GM19397 (cell line): ENCODE results near the gene UST.
"Not testable (repeated sequence)": the region's sequence is repeated elsewhere in the genome, so short reads cannot be mapped to it uniquely, and the experiment has no call there.

Source experiments
- ATAC-seq: cut with Tn5 transposase; IDR thresholded peaks from one replicate; pipeline ENCODE4 v1.9.1; 2021; ENCODE audit warnings: mild to moderate bottlenecking, moderate library complexity; ENCODE audit not compliant: unreplicated experiment

The UST gene

DNA sequence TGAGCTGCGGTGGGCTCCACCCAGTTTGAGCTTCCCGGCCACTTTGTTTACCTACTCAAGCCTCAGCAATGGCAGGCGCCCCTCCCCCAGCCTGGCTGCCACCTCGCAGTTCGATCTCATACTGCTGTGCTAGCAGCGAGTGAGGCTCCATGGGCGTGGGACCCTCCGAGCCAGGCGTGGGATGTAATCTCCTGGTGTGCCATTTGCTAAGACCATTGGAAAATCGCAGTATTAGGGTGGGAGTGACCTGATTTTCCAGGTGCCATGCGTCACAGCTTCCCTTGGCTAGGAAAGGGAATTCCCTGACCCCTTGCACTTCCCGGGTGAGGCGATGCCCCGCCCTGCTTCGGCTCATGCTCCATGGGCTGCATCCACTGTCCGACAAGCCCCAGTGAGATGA, 117.3 kb downstream of the UST start:
- ATAC-seq: not testable (repeated sequence)

DNA sequence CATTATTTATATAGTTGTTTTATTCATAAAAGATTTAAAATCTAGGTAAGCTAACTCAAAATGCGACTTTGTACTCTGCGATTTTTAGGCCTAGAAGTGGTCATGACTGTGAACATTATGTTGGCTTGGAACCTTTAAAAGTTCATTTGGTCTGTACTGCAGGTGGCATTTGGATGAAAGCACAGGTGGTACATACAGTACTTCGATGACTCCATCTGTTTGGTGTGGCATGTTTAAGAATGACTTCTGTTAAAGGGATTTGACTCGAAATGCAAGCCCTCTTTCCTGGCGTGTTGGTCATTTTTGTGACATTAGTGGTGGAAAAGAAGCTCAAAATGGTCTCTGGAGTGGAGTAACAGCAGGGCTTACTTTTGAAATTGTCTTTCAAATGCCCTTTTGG, 118.1 kb downstream of the UST start:
- no peak for ATAC-seq

DNA sequence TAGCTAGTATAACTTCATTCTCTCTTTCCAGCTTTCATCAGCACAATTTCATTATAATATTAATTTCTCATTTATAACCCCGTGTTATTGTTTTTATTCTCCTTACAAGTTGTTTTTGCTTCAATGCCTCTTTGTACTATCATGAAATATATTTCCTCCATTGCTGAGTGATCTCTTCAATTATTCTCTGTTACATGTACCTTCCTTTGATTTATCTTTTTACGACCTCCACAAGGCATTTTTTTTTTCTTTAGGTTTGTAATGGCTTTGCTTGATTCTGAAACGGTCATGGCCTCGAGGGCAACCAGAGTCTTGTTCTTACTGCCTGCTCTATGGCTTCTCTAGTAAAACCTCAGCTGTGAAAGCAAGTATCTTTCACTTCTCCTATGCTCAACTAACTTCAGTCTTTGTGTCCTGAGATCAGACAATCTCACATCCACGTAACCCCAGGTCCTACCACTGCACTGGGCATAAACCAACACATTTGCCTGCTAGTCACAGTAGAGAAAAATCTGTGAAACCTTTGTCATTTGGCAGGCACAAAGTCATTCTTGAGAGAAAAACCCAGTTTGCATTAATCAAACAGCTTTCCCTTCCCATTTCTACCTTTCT, 119.9 kb downstream of the UST start:
- ATAC-seq: peak; percentile 95

DNA sequence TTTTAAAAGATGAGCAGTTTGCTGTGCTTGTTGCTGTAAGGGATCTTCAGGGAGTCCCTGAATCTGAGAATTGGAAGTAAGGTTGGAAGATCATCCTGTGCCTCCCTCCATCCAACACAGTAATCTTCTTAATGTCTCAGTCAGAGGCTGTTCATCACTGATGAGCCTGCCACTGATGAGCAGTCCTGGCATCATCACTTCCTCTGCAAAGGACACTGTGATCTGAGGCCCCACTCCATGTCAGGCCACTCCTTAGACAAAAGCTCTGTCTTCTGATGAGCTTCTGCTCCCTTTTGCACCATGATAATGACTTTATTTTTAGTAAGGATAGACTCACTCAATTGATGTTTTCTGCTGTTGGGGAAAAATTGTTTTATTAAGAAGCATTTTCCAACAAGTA, 121.0 kb downstream of the UST start:
- ATAC-seq: no peak

DNA sequence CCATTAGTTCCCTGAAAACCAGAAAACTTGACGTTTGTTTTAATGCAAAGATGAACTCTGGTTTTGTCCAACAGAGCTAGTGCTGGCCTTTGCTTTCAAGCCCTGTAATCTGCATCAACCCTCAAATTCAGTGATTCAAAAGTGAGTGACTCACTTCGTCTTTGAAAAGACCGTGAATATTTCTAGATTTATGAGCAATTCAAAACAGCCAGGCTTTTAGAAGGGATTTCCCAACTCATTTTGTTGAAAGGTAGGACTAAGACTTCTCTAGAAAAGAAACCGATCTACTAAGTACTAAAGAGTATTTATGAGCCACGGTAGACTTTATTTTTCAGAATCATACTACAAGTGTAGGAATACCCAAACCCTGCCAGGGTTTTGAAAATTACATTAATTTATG, 121.5 kb downstream of the UST start:
- no peak for ATAC-seq

DNA sequence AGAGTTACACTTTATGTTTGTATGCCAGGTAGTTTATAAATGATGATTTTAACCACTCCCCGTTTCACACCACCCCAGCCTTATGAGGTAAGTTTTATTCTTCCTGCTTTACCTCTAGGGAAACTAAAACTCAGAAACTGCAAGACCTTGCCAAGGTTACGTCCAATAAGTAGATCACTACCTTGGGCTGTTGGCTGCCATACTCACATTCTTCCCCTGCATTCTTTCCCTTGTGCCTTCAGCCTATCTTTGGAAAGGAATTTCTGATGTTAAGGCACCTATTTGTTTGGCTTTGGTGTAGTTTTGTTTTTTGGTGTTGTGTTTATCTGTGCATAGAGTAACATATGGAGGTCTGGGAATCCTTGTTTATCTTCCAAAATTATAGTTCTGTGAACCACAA, 122.1 kb downstream of the UST start:
- ATAC-seq: no peak

DNA sequence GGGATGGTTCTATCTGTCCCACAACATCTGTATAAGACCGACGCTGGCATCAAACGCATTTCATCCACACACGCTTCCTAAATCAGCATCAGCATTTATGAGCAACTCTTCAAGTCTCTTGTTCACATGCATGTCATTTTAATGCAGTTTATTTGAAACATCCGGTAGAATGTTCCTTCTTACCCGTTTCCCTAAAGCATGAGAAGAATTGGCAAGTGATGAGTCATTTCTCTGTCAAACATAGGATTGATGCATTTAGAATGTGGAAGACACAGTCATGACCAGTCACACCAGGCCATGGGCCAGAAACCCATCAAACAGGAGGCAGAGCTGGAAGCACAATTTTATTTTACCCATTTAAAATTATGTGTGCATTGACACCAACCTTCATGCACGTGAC, 122.8 kb downstream of the UST start:
- no peak for ATAC-seq

DNA sequence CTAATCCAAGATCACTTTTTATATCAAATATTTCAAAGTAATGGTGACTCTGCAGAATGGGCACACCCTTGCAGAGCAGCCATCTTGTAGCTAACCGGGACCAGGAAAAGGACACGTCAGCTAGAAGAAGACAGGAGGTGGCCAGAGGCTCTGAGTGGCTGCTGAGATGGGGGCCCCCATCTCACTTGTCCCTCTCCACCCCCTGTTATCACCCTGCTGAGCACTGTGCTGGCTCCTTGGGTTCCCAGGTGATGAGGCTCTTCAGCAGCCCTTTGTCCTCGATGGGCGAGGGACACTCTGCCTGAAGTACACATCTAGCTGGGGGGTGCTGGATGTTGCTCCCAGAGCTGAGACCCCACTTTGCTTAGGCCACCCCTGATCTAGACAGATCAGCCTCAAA, 126.3 kb downstream of the UST start:
- ATAC-seq: no peak

DNA sequence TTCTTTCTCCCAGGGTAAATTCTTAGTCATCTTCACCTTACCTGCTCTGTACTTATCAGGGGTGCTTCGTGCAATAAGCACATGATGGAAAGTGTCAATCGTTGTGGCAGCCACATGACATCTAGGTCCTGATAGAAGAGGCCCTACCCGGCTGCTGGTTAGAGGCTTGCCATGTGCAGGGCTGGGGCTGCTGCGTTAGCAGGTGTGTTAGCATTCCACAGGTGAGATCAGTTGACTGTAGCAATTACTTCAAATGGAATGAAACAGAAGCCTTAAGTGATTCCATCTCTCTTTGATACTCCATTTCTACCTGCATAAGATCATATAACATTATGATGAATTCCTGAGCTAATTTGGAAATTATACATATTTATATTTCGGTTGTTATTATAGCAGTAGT, 127.0 kb downstream of the UST start:
- no peak for ATAC-seq

DNA sequence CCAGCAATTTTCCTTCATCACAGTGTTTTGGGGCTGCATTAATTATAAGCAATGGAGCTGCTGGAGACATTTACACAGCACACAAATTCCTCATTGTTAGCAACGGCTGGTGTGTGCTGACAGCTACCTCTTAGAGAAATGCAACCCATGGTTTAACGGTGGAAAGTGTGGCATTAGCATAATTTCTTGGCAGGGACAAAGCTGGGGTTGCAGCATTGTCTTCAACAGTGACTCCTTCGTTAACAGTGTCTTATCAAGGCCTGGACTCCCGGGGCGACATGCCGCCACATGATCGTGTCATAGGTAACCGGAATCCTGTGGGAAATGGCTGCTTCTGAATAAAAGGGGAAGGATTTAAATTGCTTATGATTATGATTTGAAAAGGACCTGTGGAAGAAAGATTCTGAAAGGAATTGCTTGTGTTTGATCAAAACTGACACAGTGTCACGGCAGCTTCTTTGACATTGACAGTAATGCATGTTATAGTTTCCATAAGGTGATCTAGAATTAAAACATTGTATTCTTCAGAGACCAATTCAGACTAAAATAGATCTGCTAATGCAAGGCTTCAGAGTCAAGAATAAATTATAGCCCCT, 128.0 kb downstream of the UST start:
- ATAC-seq: no peak

DNA sequence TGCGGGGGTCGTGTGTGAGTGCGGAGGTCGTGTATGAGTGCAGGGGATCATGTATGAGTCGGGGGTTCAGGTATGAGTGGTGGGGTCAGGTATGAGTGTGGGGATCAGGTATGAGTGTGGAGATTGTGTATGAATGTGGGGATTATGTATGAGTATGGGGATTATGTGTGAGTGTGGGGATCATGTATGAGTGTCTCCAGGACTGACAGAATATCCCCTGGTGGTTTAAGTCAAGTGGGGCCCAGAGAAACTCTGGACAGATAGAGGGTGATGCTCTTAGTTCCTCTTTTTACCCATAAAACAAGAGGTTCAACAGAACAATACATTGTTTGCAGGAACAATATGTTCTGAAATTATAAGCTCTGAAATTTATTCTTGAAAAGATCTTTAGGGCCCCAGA, 131.9 kb downstream of the UST start:
- no peak for ATAC-seq

DNA sequence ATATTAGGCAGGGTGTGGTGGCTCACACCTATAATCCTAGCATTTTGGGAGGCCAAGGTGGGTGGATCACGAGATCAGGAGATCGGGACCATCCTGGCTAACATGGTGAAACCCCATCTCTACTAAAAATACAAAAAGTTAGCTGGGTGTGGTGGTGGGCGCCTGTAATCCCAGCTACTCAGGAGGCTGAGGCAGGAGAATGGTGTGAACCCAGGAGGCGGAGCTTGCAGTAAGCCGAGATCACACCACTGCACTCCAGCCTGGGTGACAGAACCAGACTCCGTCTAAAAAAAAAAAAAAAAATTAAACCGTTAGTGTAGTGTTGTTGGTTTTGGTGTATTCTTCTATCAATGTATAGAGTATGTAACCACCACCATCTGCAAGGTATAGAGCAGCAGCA, 133.9 kb downstream of the UST start:
- ATAC-seq: not testable (repeated sequence)

DNA sequence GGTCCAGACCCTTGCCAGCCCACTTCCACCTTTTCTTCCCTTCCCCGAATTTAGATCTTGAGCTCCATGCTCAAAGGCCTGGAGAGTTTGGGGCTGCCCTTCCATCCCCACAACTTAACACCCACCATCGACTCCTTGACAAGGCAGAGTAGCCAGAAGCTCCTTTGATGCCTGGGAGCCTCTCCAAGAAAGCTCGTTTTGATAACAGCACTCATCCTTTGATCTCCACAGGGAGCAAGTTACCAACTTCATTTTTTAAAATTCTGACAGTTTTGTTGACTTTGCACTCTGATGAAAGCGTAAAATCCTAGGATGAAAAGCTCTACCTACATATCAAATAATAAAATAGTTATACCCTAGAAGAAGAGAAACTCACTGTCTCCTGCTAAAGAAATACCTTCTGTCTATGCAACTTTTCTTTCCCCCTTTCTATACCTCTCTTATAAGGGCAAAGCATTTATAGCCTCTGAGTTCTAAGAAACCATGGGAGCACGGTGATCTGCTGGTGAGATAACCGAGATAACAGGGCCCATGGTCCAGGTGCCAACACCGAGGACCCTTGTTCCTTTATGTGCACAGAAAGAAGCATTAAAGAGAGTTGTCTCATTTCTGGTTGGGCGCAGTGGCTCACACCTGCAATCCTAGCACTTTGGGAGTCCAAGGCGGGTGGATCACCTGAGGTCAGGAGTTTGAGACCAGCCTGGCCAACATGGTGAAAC, 134.9 kb downstream of the UST start:
- ATAC-seq: no peak

DNA sequence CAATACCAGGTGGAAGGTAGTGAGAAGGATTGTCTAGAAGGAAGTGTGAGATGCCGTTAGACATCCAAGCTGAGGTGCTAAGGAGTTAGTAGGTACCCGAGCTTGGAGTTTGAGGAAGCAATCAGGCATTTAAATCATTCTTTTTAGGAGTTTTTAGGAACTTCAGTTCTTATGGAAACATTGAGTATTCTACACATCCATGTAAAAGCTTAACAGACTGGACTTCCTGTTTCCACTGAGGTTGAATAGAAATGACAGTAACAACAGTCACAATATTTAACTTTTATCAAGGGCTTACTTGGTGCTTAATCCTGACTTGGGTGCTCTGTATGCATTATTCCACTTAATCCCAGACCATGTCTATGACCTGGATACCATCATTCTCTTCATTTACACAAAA, 136.4 kb downstream of the UST start:
- no peak for ATAC-seq

DNA sequence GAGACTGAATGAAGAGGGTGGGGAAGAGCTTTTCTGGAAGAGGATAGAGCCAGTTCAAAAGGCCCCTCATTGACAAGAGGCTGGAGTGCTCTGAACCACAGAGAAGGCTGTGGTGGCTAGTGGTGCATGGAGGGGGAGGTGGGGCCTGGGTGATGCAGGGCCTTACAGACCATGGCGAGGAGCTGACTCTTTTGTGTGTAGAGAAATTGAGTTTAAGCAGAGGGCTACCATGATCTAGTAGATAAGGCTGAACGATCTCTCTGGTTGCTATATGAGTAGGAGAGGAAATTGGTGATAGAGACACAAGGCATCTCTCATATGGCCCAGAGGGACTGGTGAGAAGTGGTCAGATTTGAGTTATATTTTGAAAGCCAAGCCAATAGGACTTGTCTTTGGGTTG, 137.6 kb downstream of the UST start:
- ATAC-seq: no peak

DNA sequence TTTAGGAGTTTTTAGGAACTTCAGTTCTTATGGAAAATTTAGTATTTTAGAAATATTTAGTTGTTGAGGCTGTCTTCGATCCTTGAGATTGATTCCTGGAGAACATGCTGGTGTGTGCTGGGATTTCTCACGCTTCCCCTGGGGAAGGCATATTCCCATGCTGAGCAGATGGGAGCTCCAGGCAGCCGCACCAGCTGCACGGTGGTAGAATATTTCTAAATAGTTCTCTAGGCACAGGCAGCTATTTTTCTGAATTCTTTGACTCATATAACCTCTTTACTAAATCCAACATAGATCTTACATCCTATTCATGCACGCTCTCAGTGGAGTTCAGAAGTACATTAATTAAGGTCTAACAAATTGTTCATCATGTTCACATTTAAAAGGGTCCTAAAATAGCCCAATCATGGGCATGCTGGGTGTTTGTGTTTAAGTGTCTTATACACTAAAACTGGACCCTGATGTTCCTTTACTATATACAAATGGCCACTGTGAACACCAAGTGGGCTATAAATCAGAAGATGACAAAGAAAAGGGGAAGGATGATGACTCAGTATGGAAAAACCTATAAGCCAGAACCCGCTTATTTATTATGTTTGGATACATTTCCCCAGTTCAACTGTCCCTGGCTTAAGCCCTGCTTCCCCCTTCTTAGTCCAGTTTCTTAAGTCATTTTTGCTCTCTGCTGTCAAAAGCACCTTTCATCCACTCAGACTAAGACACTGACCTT, 138.5 kb downstream of the UST start:
- ATAC-seq: no peak

DNA sequence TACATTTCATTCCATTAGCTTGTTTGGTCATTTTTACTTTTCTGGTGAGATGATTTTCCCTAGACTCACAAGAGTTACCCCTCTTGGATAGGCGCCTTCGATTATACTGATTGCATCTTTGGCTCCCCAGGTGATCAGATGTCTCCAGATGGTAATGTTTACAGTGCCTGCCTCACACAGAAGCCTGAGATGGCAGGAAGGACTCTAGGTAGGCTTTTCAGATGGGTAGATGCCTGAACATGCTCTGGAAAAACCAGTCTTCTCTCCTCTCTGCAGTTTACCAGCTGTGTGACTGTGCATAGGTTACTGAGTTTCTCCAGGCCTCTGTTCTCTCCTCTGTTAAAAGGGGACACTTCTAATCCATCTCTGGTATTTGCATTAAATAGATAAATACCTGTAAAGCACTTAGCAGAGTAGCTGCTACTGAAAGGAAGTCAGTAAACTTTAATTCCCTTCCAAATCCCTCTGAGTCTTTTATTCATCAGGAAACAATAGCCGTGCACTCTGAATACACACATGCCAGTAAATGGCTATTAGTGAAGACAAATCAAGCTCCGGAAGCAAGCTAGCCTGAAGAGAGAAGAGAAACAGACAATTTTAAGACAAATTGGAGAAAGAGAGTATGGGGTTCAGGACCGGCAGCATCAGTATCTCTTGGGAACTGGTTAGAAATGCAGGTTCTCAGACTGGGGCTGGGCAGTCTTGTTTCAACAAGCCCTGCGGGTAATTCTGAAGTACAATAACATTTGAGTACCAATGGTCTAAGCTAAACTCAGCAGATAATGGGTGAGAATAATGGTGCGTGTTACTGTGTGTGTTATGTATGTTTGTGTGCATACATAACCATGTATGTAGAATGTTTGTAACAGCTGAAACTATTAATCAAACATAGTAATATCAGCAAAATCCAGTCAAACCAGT, 139.4 kb downstream of the UST start:
- no peak for ATAC-seq

DNA sequence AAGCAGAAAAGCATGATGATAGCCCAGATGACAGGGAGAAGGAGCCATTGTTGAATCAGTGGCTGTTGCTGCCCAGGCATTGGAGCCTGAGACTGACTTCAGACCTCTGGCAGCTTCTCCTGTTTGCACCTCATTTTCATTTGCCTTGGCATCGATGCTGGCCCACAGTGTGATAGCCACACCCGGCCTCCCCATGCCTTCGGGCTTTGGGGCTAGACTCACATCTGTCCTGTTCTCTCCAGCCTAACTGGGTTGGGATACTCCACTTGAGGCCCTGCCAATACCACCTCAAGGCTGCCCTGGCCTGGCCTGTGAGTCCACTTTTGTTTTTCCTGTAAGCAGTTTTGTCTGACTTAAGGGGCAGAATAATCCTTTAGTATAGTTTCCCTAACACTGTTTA, 140.4 kb downstream of the UST start:
- ATAC-seq: no peak

DNA sequence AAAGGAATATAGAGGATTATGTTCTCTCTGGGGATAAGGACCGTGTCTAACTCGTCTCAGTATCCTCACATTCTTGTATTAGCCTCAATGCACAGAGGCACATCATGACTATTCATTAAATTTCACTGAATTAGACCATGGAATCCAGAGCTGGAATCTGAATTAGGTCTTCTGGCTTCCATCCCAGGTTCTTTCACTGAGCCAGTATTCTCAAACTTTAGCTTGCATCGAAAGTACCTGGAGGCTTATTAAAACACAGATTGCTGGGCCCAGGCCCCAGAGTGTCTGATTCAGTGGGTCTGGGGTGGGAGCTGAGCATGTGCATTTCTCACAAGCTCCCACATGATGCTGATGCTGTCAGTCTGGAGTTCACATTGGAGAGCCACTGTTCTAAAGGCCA, 142.0 kb downstream of the UST start:
- no peak for ATAC-seq

DNA sequence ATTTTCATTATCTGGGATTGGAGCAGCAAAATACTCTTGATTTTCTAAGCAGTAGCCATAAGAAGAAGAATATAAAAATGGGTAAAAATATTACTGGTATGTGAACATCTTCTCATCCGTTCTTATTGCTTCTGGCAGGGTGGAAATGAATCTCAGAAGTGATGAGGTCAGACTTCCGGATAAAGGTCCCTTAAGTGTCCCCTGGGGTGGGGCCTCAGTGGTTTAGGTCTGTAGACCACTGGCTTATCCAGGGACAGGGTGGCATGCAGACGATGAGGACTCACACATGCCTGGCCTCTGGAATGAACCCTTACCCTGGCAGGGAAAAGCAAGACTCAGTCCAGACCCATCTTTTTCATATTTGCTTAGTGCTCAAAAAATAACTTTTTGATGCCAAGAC, 143.3 kb downstream of the UST start:
- ATAC-seq: no peak
